Measurements from ENCODE around the gene C9orf152. TPM values are rescaled to one million over a fixed set of nuclear protein-coding genes. Genes with fewer than 3 reads are reported as not detected.

The C9orf152 gene
- total and polyA plus RNA-seq, 7 donors = 24.8 to 58.5 (median 49.9) TPM; not detected in 4

DNA sequence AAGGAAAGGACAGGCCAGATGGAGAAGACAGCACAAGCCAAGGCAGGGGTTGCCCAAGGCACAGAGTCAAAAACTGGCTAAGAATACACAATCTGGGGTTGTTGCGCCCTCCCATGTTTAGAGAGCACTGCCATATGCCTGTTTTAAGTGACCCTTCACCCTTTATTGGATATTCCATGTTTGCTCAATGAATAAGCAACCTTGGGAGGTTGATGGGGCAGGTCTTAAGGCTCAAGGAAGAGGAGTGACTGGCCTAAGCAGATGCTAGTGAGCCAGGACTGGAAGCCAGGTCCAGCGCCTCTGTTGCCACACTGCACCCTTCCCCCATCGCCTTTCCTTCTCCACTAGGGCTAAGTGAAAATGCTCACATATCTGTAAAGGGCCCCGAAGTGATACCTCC is 41.6 kb upstream of the C9orf152 start:
- Histone ChIP-seq H3K36me3 (peaks cover 6 to 55% (median 13%) of the 10 kb centered on the region in 4 donors), H3K27me3 (no peaks in the 10 kb centered on the region), H3K27ac (no peak overlapping the region), H3K4me1 (peaks cover 0 to 11% (median 7%) of the 10 kb centered on the region in 4 donors), H3K4me3 (no peak overlapping the region), H3K9me3 (no peaks in the 10 kb centered on the region)
- 86 to 99% methylated on average over 4 of the region's 4 CpGs for WGBS, 2 donors
- TF ChIP-seq EP300 (IDR thresholded peaks at IDR 0.05) (no peak), POLR2A (IDR thresholded peaks at IDR 0.05) (no peak), POLR2AphosphoS5 (IDR thresholded peaks at IDR 0.05) (no peak)
- TF ChIP-seq, protein P1, sequence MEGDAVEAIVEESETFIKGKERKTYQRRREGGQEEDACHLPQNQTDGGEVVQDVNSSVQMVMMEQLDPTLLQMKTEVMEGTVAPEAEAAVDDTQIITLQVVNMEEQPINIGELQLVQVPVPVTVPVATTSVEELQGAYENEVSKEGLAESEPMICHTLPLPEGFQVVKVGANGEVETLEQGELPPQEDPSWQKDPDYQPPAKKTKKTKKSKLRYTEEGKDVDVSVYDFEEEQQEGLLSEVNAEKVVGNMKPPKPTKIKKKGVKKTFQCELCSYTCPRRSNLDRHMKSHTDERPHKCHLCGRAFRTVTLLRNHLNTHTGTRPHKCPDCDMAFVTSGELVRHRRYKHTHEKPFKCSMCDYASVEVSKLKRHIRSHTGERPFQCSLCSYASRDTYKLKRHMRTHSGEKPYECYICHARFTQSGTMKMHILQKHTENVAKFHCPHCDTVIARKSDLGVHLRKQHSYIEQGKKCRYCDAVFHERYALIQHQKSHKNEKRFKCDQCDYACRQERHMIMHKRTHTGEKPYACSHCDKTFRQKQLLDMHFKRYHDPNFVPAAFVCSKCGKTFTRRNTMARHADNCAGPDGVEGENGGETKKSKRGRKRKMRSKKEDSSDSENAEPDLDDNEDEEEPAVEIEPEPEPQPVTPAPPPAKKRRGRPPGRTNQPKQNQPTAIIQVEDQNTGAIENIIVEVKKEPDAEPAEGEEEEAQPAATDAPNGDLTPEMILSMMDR (IDR thresholded peaks at IDR 0.05) = no peak
- intact Hi-C loops (cut with DNase I) = no loop called here
- no peak for DNase-seq

DNA sequence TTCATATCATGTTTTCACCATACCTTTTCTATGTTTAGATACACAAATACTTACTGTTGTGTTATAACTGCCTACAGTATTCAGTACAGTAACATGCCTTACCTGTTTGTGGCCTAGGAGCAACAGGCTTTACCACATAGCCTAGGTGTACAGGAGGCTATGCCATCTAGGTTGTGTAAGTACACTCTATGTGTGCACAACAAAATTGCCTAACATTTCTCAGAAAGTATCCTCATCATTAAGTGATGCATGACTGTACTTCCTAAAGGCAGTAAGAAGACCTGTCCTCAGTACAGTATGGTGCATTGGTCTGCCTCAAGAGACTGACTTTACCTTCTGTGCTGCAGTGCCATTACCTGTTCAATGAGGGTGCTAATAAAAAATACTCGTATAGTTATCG is 40.4 kb upstream of the C9orf152 start:
- H3K4me3 ChIP-seq = no peak overlapping the region
- intact Hi-C loops (cut with DNase I) = no loop called here
- H3K36me3 ChIP-seq = peaks cover 6 to 67% (median 18%) of the 10 kb centered on the region in 4 donors
- TF ChIP-seq EP300 (IDR thresholded peaks at IDR 0.05) (no peak), POLR2AphosphoS5 (IDR thresholded peaks at IDR 0.05) (no peak), POLR2A (IDR thresholded peaks at IDR 0.05) (no peak)
- TF ChIP-seq, protein P1 (IDR thresholded peaks at IDR 0.05) = no peak
- no peak for DNase-seq
- 62 to 94% methylated on average over 2 of the region's 2 CpGs for WGBS, 2 donors
- no peaks in the 10 kb centered on the region for H3K9me3 ChIP-seq
- no peaks in the 10 kb centered on the region for H3K4me1 ChIP-seq
- H3K27me3 ChIP-seq = no peaks in the 10 kb centered on the region
- no peak overlapping the region for H3K27ac ChIP-seq

DNA sequence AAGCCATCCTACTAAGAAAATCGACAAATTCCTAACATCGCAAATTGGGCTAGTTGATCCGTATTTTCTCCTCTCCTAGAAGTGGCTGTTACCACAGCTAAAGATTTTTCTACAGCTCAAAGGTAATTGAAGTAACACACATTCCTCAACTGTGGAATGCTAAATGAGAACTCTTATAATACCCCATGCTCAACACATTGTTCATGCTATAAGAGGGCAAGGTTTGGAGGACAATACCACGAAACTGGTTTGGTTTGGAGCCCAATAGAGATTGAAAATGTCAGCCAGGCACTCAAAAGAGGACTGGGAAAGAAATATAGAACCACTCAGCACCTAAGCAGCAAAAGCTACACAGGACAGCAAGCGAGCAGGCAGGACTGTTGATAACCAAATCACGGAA is 38.3 kb upstream of the C9orf152 start:
- H3K36me3 ChIP-seq = peaks cover 6 to 78% (median 28%) of the 10 kb centered on the region in 4 donors
- H3K9me3 ChIP-seq = no peaks in the 10 kb centered on the region
- no peak for DNase-seq
- 94 to 97% methylated on average over 6 of the region's 6 CpGs for WGBS, 2 donors
- H3K27ac ChIP-seq = no peak overlapping the region
- H3K27me3 ChIP-seq = no peaks in the 10 kb centered on the region
- H3K4me3 ChIP-seq = no peak overlapping the region
- H3K4me1 ChIP-seq = no peaks in the 10 kb centered on the region
- TF ChIP-seq POLR2A (IDR thresholded peaks at IDR 0.05) = no peak
- TF ChIP-seq, protein P1 (IDR thresholded peaks at IDR 0.05) = no peak
- no peak for TF ChIP-seq POLR2AphosphoS5 (IDR thresholded peaks at IDR 0.05)
- TF ChIP-seq EP300 (IDR thresholded peaks at IDR 0.05) = no peak
- intact Hi-C loops (cut with DNase I) = no loop called here

DNA sequence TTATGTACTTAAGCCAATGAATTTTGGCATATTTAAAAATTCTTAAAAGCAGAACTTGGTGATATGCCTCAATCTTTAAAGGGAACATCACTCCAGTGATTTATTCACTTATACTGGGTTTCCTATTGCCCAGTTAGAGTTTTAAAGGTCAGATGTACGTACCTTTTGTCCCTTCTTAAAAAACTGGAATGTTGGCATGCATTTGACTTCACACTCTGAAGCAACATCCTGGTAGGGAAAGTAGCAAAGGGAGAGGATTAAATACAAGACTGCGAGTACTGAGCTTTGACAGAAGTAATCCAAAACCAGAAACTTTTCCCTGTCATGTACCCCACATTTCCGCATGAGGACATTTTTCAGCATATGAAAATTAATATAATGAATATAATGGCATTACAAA is 36.7 kb upstream of the C9orf152 start:
- WGBS, 2 donors = 75 to 93% methylated on average over 3 of the region's 3 CpGs
- H3K27ac ChIP-seq = no peak overlapping the region
- no peaks in the 10 kb centered on the region for H3K9me3 ChIP-seq
- TF ChIP-seq, protein P1 (IDR thresholded peaks at IDR 0.05) = no peak
- intact Hi-C loops (cut with DNase I) = no loop called here
- peaks cover 6 to 64% (median 23%) of the 10 kb centered on the region in 4 donors for H3K36me3 ChIP-seq
- DNase-seq = no peak
- no peaks in the 10 kb centered on the region for H3K4me1 ChIP-seq
- H3K27me3 ChIP-seq = no peaks in the 10 kb centered on the region
- no peak overlapping the region for H3K4me3 ChIP-seq

DNA sequence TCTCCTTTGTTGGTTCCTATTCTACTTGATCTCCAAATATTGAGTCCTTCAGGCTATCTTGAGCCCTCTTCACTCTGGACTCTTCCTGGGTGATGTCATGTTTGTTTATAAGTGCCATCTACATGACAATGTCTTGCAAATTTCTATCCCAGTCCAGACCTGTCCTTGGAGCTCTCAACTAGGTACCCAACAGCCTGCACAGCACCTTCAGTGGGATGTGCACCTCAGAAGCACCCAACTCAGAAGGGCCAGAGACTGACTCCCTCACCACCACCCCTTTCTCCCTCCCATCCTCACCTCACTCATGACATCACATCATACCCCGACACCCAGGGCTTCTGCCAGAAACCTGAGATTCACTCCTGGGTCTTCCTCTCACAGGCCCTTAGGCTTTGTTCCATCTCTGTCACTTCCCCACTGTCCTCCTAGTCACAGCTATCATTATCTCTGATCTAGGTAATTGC is 33.9 kb upstream of the C9orf152 start:
- H3K4me1 ChIP-seq = no peaks in the 10 kb centered on the region
- TF ChIP-seq POLR2AphosphoS5 (IDR thresholded peaks at IDR 0.05) (no peak), EP300 (IDR thresholded peaks at IDR 0.05) (no peak), POLR2A (IDR thresholded peaks at IDR 0.05) (no peak)
- TF ChIP-seq, protein P1 (IDR thresholded peaks at IDR 0.05) = no peak
- H3K9me3 ChIP-seq = no peaks in the 10 kb centered on the region
- H3K27me3 ChIP-seq = no peaks in the 10 kb centered on the region
- H3K27ac ChIP-seq = no peak overlapping the region
- DNase-seq = no peak
- intact Hi-C loops (cut with DNase I) = no loop called here
- peaks cover 0 to 41% (median 16%) of the 10 kb centered on the region in 4 donors for H3K36me3 ChIP-seq
- H3K4me3 ChIP-seq = no peak overlapping the region
- 92 to 98% methylated on average over 1 of the region's 1 CpG for WGBS, 2 donors
